Measurements from ENCODE around the gene SLFN5. TPM values are rescaled to one million over a fixed set of nuclear protein-coding genes. Genes with fewer than 3 reads are reported as not detected.
A peak's percentile ranks its signal among the peaks of the same experiment; 100 is the strongest.

Gene SLFN5
- total and polyA plus RNA-seq, 4 donors, result 1.9 to 7.8 (median 3.4) TPM

- TF ChIP-seq ZBTB33 (IDR thresholded peaks at IDR 0.05) (no peak), RXRA (IDR thresholded peaks at IDR 0.05) (no peak), SP1 (IDR thresholded peaks at IDR 0.05) (no peak), RAD21 (IDR thresholded peaks at IDR 0.05) (no peak), GABPA (IDR thresholded peaks at IDR 0.05 in 1 of 2, conservative IDR thresholded peaks at IDR 0.05 in 1 of 2) (no peak), CTCF (IDR thresholded peaks at IDR 0.05; ENCODE audit: low read depth, low read length, missing input control) (no peak)
Measured at GRCh38 chr17:35245196-35245486, 2.3 kb downstream of the SLFN5 start (continued).

GRCh38 chr17:35252651-35253050 lies 9.8 kb downstream of the SLFN5 start:
- H3K4me1 ChIP-seq (ENCODE audit: control insufficient read depth in 4 of 4, insufficient read depth in 4 of 4, low read length in 3 of 4), result peaks cover 1 to 10% (median 5%) of the 10 kb centered on the region in 4 donors
- no peaks in the 10 kb centered on the region for H3K27me3 ChIP-seq (ENCODE audit: control insufficient read depth in 4 of 4, insufficient read depth in 4 of 4, low read length in 3 of 4)
- peak overlapping the region in 1 of 2 donors; percentile 1 for H3K9ac ChIP-seq (ENCODE audit: low read depth in 1 of 2, low read length in 2 of 2)
- H3K4me3 ChIP-seq (ENCODE audit: low read depth in 1 of 3, low read length in 3 of 3), result no peak overlapping the region
- no peaks in the 10 kb centered on the region for H3K36me3 ChIP-seq (ENCODE audit: control insufficient read depth in 4 of 4, insufficient read depth in 3 of 4, low read depth in 1 of 4, low read length in 3 of 4)
- no peaks in the 10 kb centered on the region for H3K9me3 ChIP-seq (ENCODE audit: control insufficient read depth in 4 of 4, low read length in 3 of 4)
- TF ChIP-seq NR2F2 (IDR thresholded peaks at IDR 0.05) (no peak), TAF1 (conservative IDR thresholded peaks at IDR 0.05) (no peak), HNF4G (IDR thresholded peaks at IDR 0.05) (no peak), RXRA (IDR thresholded peaks at IDR 0.05) (no peak)
- WGBS, result 65% methylated on average over 2 of the region's 2 CpGs
- DNase-seq (ENCODE audit: low spot score), result no peak
- no peak overlapping the region for H3K27ac ChIP-seq (ENCODE audit: low read depth in 1 of 2, low read length in 2 of 2)

- Histone ChIP-seq H3K27me3 (ENCODE audit: control insufficient read depth in 4 of 4, insufficient read depth in 4 of 4, low read length in 3 of 4) (no peaks in the 10 kb centered on the region), H3K36me3 (ENCODE audit: control insufficient read depth in 4 of 4, insufficient read depth in 3 of 4, low read depth in 1 of 4, low read length in 3 of 4) (peaks cover 0 to 3% (median 0%) of the 10 kb centered on the region in 4 donors), H3K9me3 (ENCODE audit: control insufficient read depth in 4 of 4, low read length in 3 of 4) (no peaks in the 10 kb centered on the region), H3K27ac (ENCODE audit: low read depth in 1 of 2, low read length in 2 of 2) (no peak overlapping the region), H3K4me3 (ENCODE audit: low read depth in 1 of 3, low read length in 3 of 3) (no peak overlapping the region), H3K4me1 (ENCODE audit: control insufficient read depth in 4 of 4, insufficient read depth in 4 of 4, low read length in 3 of 4) (peaks cover 1 to 10% (median 5%) of the 10 kb centered on the region in 4 donors), H3K9ac (ENCODE audit: low read depth in 1 of 2, low read length in 2 of 2) (no peak overlapping the region)
- DNase-seq (ENCODE audit: low spot score), result no peak
- 55% methylated on average over 8 of the region's 8 CpGs for WGBS
- TF ChIP-seq ATF3 (IDR thresholded peaks at IDR 0.05), result peak; percentile 95
- TF ChIP-seq SP1 (IDR thresholded peaks at IDR 0.05), result peak; percentile 44
- peak; percentile 45 for TF ChIP-seq FOXA2 (IDR thresholded peaks at IDR 0.05)
- no peak for TF ChIP-seq TAF1 (conservative IDR thresholded peaks at IDR 0.05)
- peak; percentile 99 for TF ChIP-seq JUND (IDR thresholded peaks at IDR 0.05)
- no peak for TF ChIP-seq REST (IDR thresholded peaks at IDR 0.05)
- TF ChIP-seq NR2F2 (IDR thresholded peaks at IDR 0.05), result peak; percentile 42
- peak; percentile 69 for TF ChIP-seq ZBTB33 (IDR thresholded peaks at IDR 0.05)
- TF ChIP-seq HNF4G (IDR thresholded peaks at IDR 0.05), result no peak
- TF ChIP-seq MAX (IDR thresholded peaks at IDR 0.05), result peak; percentile 79
- no peak for TF ChIP-seq FOXA1 (IDR thresholded peaks at IDR 0.05)
- TF ChIP-seq CTCF (IDR thresholded peaks at IDR 0.05; ENCODE audit: low read depth, low read length, missing input control), result no peak
- TF ChIP-seq GABPA (IDR thresholded peaks at IDR 0.05 in 1 of 2, conservative IDR thresholded peaks at IDR 0.05 in 1 of 2), result peak in 1 of 2 donors; percentile 64
- TF ChIP-seq HNF4A (conservative IDR thresholded peaks at IDR 0.05), result peak; percentile 65 to 87
- peak in 1 of 2 donors; percentile 49 for TF ChIP-seq EGR1 (IDR thresholded peaks at IDR 0.05; ENCODE audit: low read depth in 2 of 2)
Measured at GRCh38 chr17:35254107-35254773, 11.4 kb downstream of the SLFN5 start.
